RWPE2 (cell line): ENCODE measurements around the gene RBMS1.

ENCODE experiments used
- ATAC-seq: fragments of 200-7000 bp; cut with Tn5 transposase; 3 replicates; pipeline ENCODE4 v1.9.1; 2021; ENCODE audit warnings: low read depth
- DNase-seq: peaks from one replicate; pipeline ENCODE4 v3.0.0-alpha.2; 2020; ENCODE audit warnings: low spot score
- H3K27ac ChIP-seq: fragments of 450-650 bp; 2 replicates; pipeline ENCODE4 v1.5.1; 2017; ENCODE audit warnings: mild to moderate bottlenecking; ENCODE audit not compliant: poor library complexity, severe bottlenecking
- H3K27me3 ChIP-seq: fragments of 250-450 bp; sonication (Bioruptor Pico); 2 replicates; pipeline ENCODE4 v1.5.1; 2021; ENCODE audit warnings: mild to moderate bottlenecking, moderate library complexity; ENCODE audit not compliant: insufficient read depth, poor library complexity, severe bottlenecking
- H3K36me3 ChIP-seq: fragments of 250-450 bp; sonication (Bioruptor Pico); 2 replicates; pipeline ENCODE4 v1.5.1; 2020; ENCODE audit warnings: low read depth, mild to moderate bottlenecking, moderate library complexity
- H3K4me1 ChIP-seq: fragments of 250-450 bp; sonication (Bioruptor Pico); 2 replicates; pipeline ENCODE4 v1.5.1; 2021; ENCODE audit warnings: mild to moderate bottlenecking, moderate library complexity; ENCODE audit not compliant: insufficient read depth, poor library complexity, severe bottlenecking
- H3K4me3 ChIP-seq: fragments of 250-450 bp; sonication (Bioruptor Pico); 2 replicates; pipeline ENCODE4 v1.5.1; 2021; ENCODE audit warnings: mild to moderate bottlenecking, moderate library complexity; ENCODE audit not compliant: severe bottlenecking
- H3K9me3 ChIP-seq: fragments of 250-450 bp; sonication (Bioruptor Pico); 2 replicates; pipeline ENCODE4 v1.5.1; 2021; ENCODE audit warnings: mild to moderate bottlenecking, moderate library complexity; ENCODE audit not compliant: severe bottlenecking
- CTCF ChIP-seq: fragments of 450-650 bp; IDR thresholded peaks from one replicate; pipeline ENCODE4 v1.5.1; 2017; ENCODE audit warnings: mild to moderate bottlenecking, moderate library complexity; ENCODE audit not compliant: poor library complexity, severe bottlenecking

Gene RBMS1

GRCh38 chr2:160365716-160366367 lies 127.8 kb downstream of the RBMS1 start:
- ATAC-seq (no peak), DNase-seq (no peak)
- Histone ChIP-seq H3K4me3 (no peak overlapping the region), H3K27ac (no peak overlapping the region), H3K9me3 (no peaks in the 10 kb centered on the region), H3K27me3 (no peaks in the 10 kb centered on the region), H3K36me3 (peaks cover 14% of the 10 kb centered on the region; the same call in 1 of the 2 replicates), H3K4me1 (peaks cover 18% of the 10 kb centered on the region)
- no peak for TF ChIP-seq CTCF

GRCh38 chr2:160364364-160364763 lies 129.2 kb downstream of the RBMS1 start:
- DNase-seq (no peak), ATAC-seq (no peak)
- peaks cover 14% of the 10 kb centered on the region for H3K4me1 ChIP-seq
- H3K4me3 ChIP-seq: no peak overlapping the region
- H3K9me3 ChIP-seq: no peaks in the 10 kb centered on the region
- peak overlapping the region; percentile 11 for H3K27ac ChIP-seq
- peaks cover 14% of the 10 kb centered on the region for H3K36me3 ChIP-seq
- no peaks in the 10 kb centered on the region for H3K27me3 ChIP-seq
- no peak for TF ChIP-seq CTCF

GRCh38 chr2:160363961-160364360 lies 129.6 kb downstream of the RBMS1 start:
- Histone ChIP-seq H3K36me3 (peaks cover 14% of the 10 kb centered on the region), H3K4me3 (no peak overlapping the region), H3K4me1 (peaks cover 15% of the 10 kb centered on the region), H3K9me3 (no peaks in the 10 kb centered on the region), H3K27me3 (no peaks in the 10 kb centered on the region), H3K27ac (peak overlapping the region; percentile 11)
- TF ChIP-seq CTCF: no peak
- DNase-seq: no peak
- ATAC-seq: no peak

GRCh38 chr2:160363055-160363454 lies 130.6 kb downstream of the RBMS1 start:
- DNase-seq: no peak
- no peak overlapping the region for H3K27ac ChIP-seq
- no peaks in the 10 kb centered on the region for H3K27me3 ChIP-seq
- ATAC-seq: no peak
- H3K4me3 ChIP-seq: no peak overlapping the region
- H3K9me3 ChIP-seq: no peaks in the 10 kb centered on the region
- no peak for TF ChIP-seq CTCF
- peaks cover 14% of the 10 kb centered on the region for H3K36me3 ChIP-seq
- peaks cover 19% of the 10 kb centered on the region for H3K4me1 ChIP-seq

- no peak for DNase-seq
- no peak for TF ChIP-seq CTCF
- Histone ChIP-seq H3K9me3 (no peaks in the 10 kb centered on the region), H3K36me3 (peaks cover 14% of the 10 kb centered on the region), H3K27me3 (no peaks in the 10 kb centered on the region), H3K4me1 (peaks cover 23% of the 10 kb centered on the region), H3K27ac (no peak overlapping the region), H3K4me3 (no peak overlapping the region)
- ATAC-seq: no peak
Observed at GRCh38 chr2:160362541-160362940, 131.1 kb downstream of the RBMS1 start.
